Smooth muscle cell (in vitro differentiated cells): ENCODE data around the gene R3HDML. TPM values are rescaled to one million over a fixed set of nuclear protein-coding genes. Genes with fewer than 3 reads are reported as not detected.

ENCODE experiments used
- DNase-seq: peaks from one replicate; lab custom pipeline; 2025; ENCODE audit not compliant: unreplicated experiment; lab: John Stamatoyannopoulos, UW
- H2AFZ ChIP-seq: fragments of 200-600 bp; sonication (generic); 2 replicates; pipeline ENCODE4 v1.6.0; 2016; ENCODE audit warnings: antibody characterized with exemption, low read depth, mild to moderate bottlenecking
- H3F3A ChIP-seq: fragments of 200-600 bp; sonication (generic); 2 replicates; pipeline ENCODE4 v1.6.0; 2017; ENCODE audit warnings: antibody characterized with exemption, low read depth
- H3K27ac ChIP-seq: fragments of 200-600 bp; sonication (generic); 2 replicates; pipeline ENCODE4 v1.5.1; 2016; ENCODE audit warnings: low read depth, mild to moderate bottlenecking
- H3K27me3 ChIP-seq: fragments of 200-600 bp; sonication (generic); 2 replicates; pipeline ENCODE4 v1.6.1; 2016; ENCODE audit warnings: low read depth, mild to moderate bottlenecking
- H3K36me3 ChIP-seq: fragments of 200-600 bp; sonication (generic); 2 replicates; pipeline ENCODE4 v1.5.1; 2016; ENCODE audit warnings: low read depth
- H3K4me1 ChIP-seq: fragments of 200-600 bp; sonication (generic); 2 replicates; pipeline ENCODE4 v1.5.1; 2016; ENCODE audit warnings: low read depth
- H3K4me2 ChIP-seq: fragments of 200-600 bp; sonication (generic); 2 replicates; pipeline ENCODE4 v1.6.0; 2016; ENCODE audit warnings: mild to moderate bottlenecking
- H3K4me3 ChIP-seq: fragments of 200-600 bp; sonication (generic); 2 replicates; pipeline ENCODE4 v1.5.1; 2016; ENCODE audit warnings: mild to moderate bottlenecking
- H3K79me2 ChIP-seq: fragments of 200-600 bp; sonication (generic); 2 replicates; pipeline ENCODE4 v1.6.0; 2016; ENCODE audit warnings: low read depth, mild to moderate bottlenecking
- H3K9ac ChIP-seq: fragments of 200-600 bp; sonication (generic); 2 replicates; pipeline ENCODE4 v1.6.0; 2016; ENCODE audit warnings: low read depth
- H3K9me3 ChIP-seq: fragments of 200-600 bp; sonication (generic); replicated peaks from 2 replicates; pipeline ENCODE4 v1.5.1; 2016; ENCODE audit warnings: low read depth
- H4K20me1 ChIP-seq: fragments of 200-600 bp; sonication (generic); 2 replicates; pipeline ENCODE4 v1.6.0; 2016; ENCODE audit warnings: low read depth
- CTCF ChIP-seq: fragments of 200-600 bp; sonication (generic); IDR thresholded peaks from 2 replicates; pipeline ENCODE4 v1.5.1; 2017; ENCODE audit warnings: borderline replicate concordance, mild to moderate bottlenecking, antibody characterized with exemption; ENCODE audit not compliant: insufficient read depth, poor library complexity, severe bottlenecking
- WGBS: methylation state at CpG from one replicate; pipeline ENCODE4 v1.1.7; 2016; ENCODE audit warnings: low lambda C conversion rate; 5-methylcytosine and 5-hydroxymethylcytosine counted together
- polyA plus RNA-seq: library from polyadenylated mRNA; unstranded; fragments of >200 nt; fragmentation: Nextera tagmentation; extraction: Ambion mirVana; gene quantifications from 2 replicates; pipeline ENCODE4 v1.2.1, GENCODE V29; 2016
- total RNA-seq: library from RNA; depleted of rRNA; stranded (reverse); fragments of >200 nt; gene quantifications from 2 replicates; pipeline ENCODE4 v1.2.3, GENCODE V29; 2014

The R3HDML gene
- total and polyA plus RNA-seq, 2 experiments from 2014 or later = not detected

GRCh38 chr20:44394702-44395460 lies 58.0 kb downstream of the R3HDML start:
- no peaks in the 10 kb centered on the region for H4K20me1 ChIP-seq
- H3K9me3 ChIP-seq = no peaks in the 10 kb centered on the region
- no peaks in the 10 kb centered on the region for H3K79me2 ChIP-seq
- H3K9ac ChIP-seq = no peak overlapping the region
- no peak overlapping the region for H3K4me3 ChIP-seq
- no peaks in the 10 kb centered on the region for H3K4me1 ChIP-seq
- H2AFZ ChIP-seq = no peak overlapping the region
- no peak overlapping the region for H3K4me2 ChIP-seq
- TF ChIP-seq CTCF = no peak
- peaks cover 6% of the 10 kb centered on the region for H3K27me3 ChIP-seq
- no peak overlapping the region for H3K27ac ChIP-seq
- 75% methylated on average over 15 of the region's 15 CpGs for WGBS
- DNase-seq = no peak
- H3K36me3 ChIP-seq = no peaks in the 10 kb centered on the region
- no peaks in the 10 kb centered on the region for H3F3A ChIP-seq

- TF ChIP-seq CTCF = no peak
- Histone ChIP-seq H4K20me1 (no peaks in the 10 kb centered on the region), H2AFZ (no peak overlapping the region), H3K9ac (no peak overlapping the region), H3K79me2 (no peaks in the 10 kb centered on the region), H3K27ac (no peak overlapping the region), H3K4me1 (no peaks in the 10 kb centered on the region), H3K4me3 (no peak overlapping the region), H3K9me3 (no peaks in the 10 kb centered on the region), H3K36me3 (no peaks in the 10 kb centered on the region), H3K4me2 (no peak overlapping the region), H3F3A (no peaks in the 10 kb centered on the region), H3K27me3 (peaks cover 6% of the 10 kb centered on the region)
- WGBS = 89% methylated on average over 11 of the region's 11 CpGs
- DNase-seq = no peak
Observed at GRCh38 chr20:44395461-44396340, 58.9 kb downstream of the R3HDML start.

- WGBS = 72% methylated on average over 8 of the region's 8 CpGs
- no peak for DNase-seq
- no peak overlapping the region for H3K4me2 ChIP-seq
- H4K20me1 ChIP-seq = no peaks in the 10 kb centered on the region
- H3K36me3 ChIP-seq = no peaks in the 10 kb centered on the region
- H3K9ac ChIP-seq = no peak overlapping the region
- no peak for TF ChIP-seq CTCF
- no peak overlapping the region for H3K27ac ChIP-seq
- peaks cover 6% of the 10 kb centered on the region for H3K27me3 ChIP-seq
- H3K4me3 ChIP-seq = no peak overlapping the region
- no peaks in the 10 kb centered on the region for H3F3A ChIP-seq
- H3K9me3 ChIP-seq = no peaks in the 10 kb centered on the region
- H3K79me2 ChIP-seq = no peaks in the 10 kb centered on the region
- no peak overlapping the region for H2AFZ ChIP-seq
- no peaks in the 10 kb centered on the region for H3K4me1 ChIP-seq
Observed at GRCh38 chr20:44396369-44397130, 59.7 kb downstream of the R3HDML start.
